Keratinocyte (primary cell): Measurements from ENCODE around the gene PTPRU. TPM values are rescaled to one million over a fixed set of nuclear protein-coding genes. Genes with fewer than 3 reads are reported as not detected.

Experiments used
- DNase-seq: peaks from one replicate; pipeline ENCODE4 v3.0.0-alpha.2; 2011; ENCODE audit warnings: low read depth, missing footprints, low spot score
- FAIRE-seq: peaks from 2 replicates; lab custom pipeline; 2011; peaks lifted over from hg19 to GRCh38; lab: Jason Lieb, UNC
- H2AFZ ChIP-seq: 2 replicates; pipeline ENCODE4 v1.6.0; 2012; ENCODE audit warnings: low read length, control low read depth, inconsistent platforms; ENCODE audit not compliant: control insufficient read depth
- H3K27ac ChIP-seq: 2 replicates; pipeline ENCODE4 v1.5.1; 2011; ENCODE audit warnings: low read length; ENCODE audit not compliant: control insufficient read depth, insufficient read depth
- H3K27me3 ChIP-seq: 3 replicates; pipeline ENCODE4 v1.6.0; 2011; ENCODE audit warnings: low read length; ENCODE audit not compliant: control insufficient read depth, insufficient read depth; ENCODE audit errors: extremely low read depth
- H3K36me3 ChIP-seq, 2 experiments: 2 replicates in 1 of 2; 3 replicates in 1 of 2; pipeline ENCODE4 v1.5.1; 2011; ENCODE audit warnings: low read length in 2 of 2, mild to moderate bottlenecking in 1 of 2; ENCODE audit not compliant: control insufficient read depth in 2 of 2, insufficient read depth in 2 of 2; ENCODE audit errors: extremely low read depth in 1 of 2
- H3K4me1 ChIP-seq: 3 replicates; pipeline ENCODE4 v1.5.1; 2011; ENCODE audit warnings: low read length; ENCODE audit not compliant: control insufficient read depth, insufficient read depth; ENCODE audit errors: extremely low read depth
- H3K4me2 ChIP-seq: 3 replicates; pipeline ENCODE4 v1.6.0; 2011; ENCODE audit warnings: low read depth, low read length; ENCODE audit not compliant: control insufficient read depth, insufficient read depth; ENCODE audit errors: extremely low read depth
- H3K4me3 ChIP-seq, 3 experiments: fragments of 200-600 bp in 1 of 3; sonication (generic) in 1 of 3; 2 replicates in 2 of 3; 3 replicates in 1 of 3; pipeline ENCODE4 v1.5.1; 2011 to 2016; ENCODE audit warnings: low read length in 3 of 3, mild to moderate bottlenecking in 3 of 3, control low read depth in 2 of 3, inconsistent platforms in 1 of 3, low read depth in 1 of 3, mixed read lengths in 1 of 3, mixed run types in 1 of 3, moderate library complexity in 1 of 3; ENCODE audit not compliant: control insufficient read depth in 2 of 3, insufficient read depth in 2 of 3; ENCODE audit errors: extremely low read depth in 1 of 3
- H3K79me2 ChIP-seq: 2 replicates; pipeline ENCODE4 v1.6.0; 2012; ENCODE audit warnings: low read length; ENCODE audit not compliant: control insufficient read depth, insufficient read depth
- H3K9ac ChIP-seq: 3 replicates; pipeline ENCODE4 v1.6.0; 2011; ENCODE audit warnings: low read length; ENCODE audit not compliant: control insufficient read depth, insufficient read depth; ENCODE audit errors: extremely low read depth
- H3K9me1 ChIP-seq: 3 replicates; pipeline ENCODE4 v1.6.0; 2011; ENCODE audit warnings: low read length; ENCODE audit not compliant: control insufficient read depth, insufficient read depth; ENCODE audit errors: extremely low read depth
- H3K9me3 ChIP-seq: 2 replicates; pipeline ENCODE4 v1.5.1; 2012; ENCODE audit warnings: low read depth, low read length; ENCODE audit not compliant: control insufficient read depth
- H4K20me1 ChIP-seq: 3 replicates; pipeline ENCODE4 v1.6.0; 2011; ENCODE audit warnings: low read length; ENCODE audit not compliant: control insufficient read depth, insufficient read depth; ENCODE audit errors: extremely low read depth
- CTCF ChIP-seq, 3 experiments: IDR thresholded peaks in 1 of 3; conservative IDR thresholded peaks in 1 of 3; optimal IDR thresholded peaks in 1 of 3; 2 replicates in 2 of 3; 3 replicates in 1 of 3; pipeline versions ENCODE3 to v1.5.1; 2011; ENCODE audit warnings: low read length in 3 of 3, mild to moderate bottlenecking in 3 of 3, moderate library complexity in 2 of 3, control low read depth in 1 of 3, inconsistent platforms in 1 of 3; ENCODE audit not compliant: insufficient read depth in 2 of 3; ENCODE audit errors: extremely low read depth in 1 of 3
- EZH2 ChIP-seq: IDR thresholded peaks from one replicate; pipeline ENCODE4 v1.6.1; 2012; ENCODE audit warnings: inconsistent platforms, mild to moderate bottlenecking, low read length, moderate library complexity
- dilution Hi-C: fragments of 300-500 bp; cut with MboI; formaldehyde crosslinking; loops from one replicate; pipeline ENCODE4 v1.7.0; 2020; ENCODE audit warnings: low sequenced_read_pairs; ENCODE audit not compliant: extremely low pct_ligation_motif_present
- polyA plus RNA-seq, 5 experiments: library from polyadenylated mRNA; depleted of rRNA in 3 of 5; stranded (reverse) in 3 of 5; stranded (forward) in 1 of 5; unstranded in 1 of 5; fragments of >200 nt; gene quantifications; 1 replicate in 1 of 5; 2 replicates in 3 of 5; 3 replicates in 1 of 5; pipeline versions ENCODE4 v1.2.1 to v1.2.3, GENCODE V29; 2011 to 2012; ENCODE audit warnings: missing spikeins in 2 of 5, low read depth in 1 of 5, low replicate concordance in 1 of 5

The PTPRU gene
- polyA plus RNA-seq, 1 donor (not counting 4 experiments of a cell fraction or from before 2014, with no cell fraction given): 4.3 TPM

GRCh38 chr1:29349871-29350491 lies 113.7 kb downstream of the PTPRU start:
- H3K9me1 ChIP-seq: no peaks in the 10 kb centered on the region
- no peak overlapping the region for H3K27ac ChIP-seq
- H3K36me3 ChIP-seq: no peaks in the 10 kb centered on the region
- H4K20me1 ChIP-seq: no peaks in the 10 kb centered on the region
- H3K9ac ChIP-seq: no peak overlapping the region
- FAIRE-seq (no peak), DNase-seq (no peak)
- H3K79me2 ChIP-seq: no peaks in the 10 kb centered on the region
- no peak overlapping the region for H2AFZ ChIP-seq
- H3K9me3 ChIP-seq: no peaks in the 10 kb centered on the region
- TF ChIP-seq CTCF (optimal IDR thresholded peaks at IDR 0.05 in 1 of 3, IDR thresholded peaks at IDR 0.05 in 1 of 3, conservative IDR thresholded peaks at IDR 0.05 in 1 of 3; ENCODE audit: extremely low read depth in 1 of 3, insufficient read depth in 2 of 3, low read length in 3 of 3) (no peak), EZH2 (no peak)
- H3K27me3 ChIP-seq: peaks cover 7% of the 10 kb centered on the region
- no peak overlapping the region for H3K4me2 ChIP-seq
- H3K4me1 ChIP-seq: peaks cover 8% of the 10 kb centered on the region
- no peak overlapping the region for H3K4me3 ChIP-seq
- dilution Hi-C loops: loop anchor here (25.0 kb wide), 1 partner anchor 113 kb away; the partner anchor contains the start of genes MECR and PTPRU

GRCh38 chr1:29352719-29353420 lies 116.5 kb downstream of the PTPRU start:
- Histone ChIP-seq H3K4me2 (no peak overlapping the region), H3K79me2 (no peaks in the 10 kb centered on the region), H3K9me1 (no peaks in the 10 kb centered on the region), H2AFZ (no peak overlapping the region), H3K27me3 (peaks cover 4% of the 10 kb centered on the region), H3K27ac (no peak overlapping the region), H3K4me3 (no peak overlapping the region), H3K4me1 (peaks cover 8% of the 10 kb centered on the region), H3K9ac (no peak overlapping the region), H4K20me1 (no peaks in the 10 kb centered on the region), H3K9me3 (no peaks in the 10 kb centered on the region), H3K36me3 (no peaks in the 10 kb centered on the region)
- FAIRE-seq: no peak
- dilution Hi-C loops: loop anchor here (25.0 kb wide), 1 partner anchor 116 kb away; the partner anchor contains the start of genes MECR and PTPRU
- no peak for TF ChIP-seq CTCF (optimal IDR thresholded peaks at IDR 0.05 in 1 of 3, IDR thresholded peaks at IDR 0.05 in 1 of 3, conservative IDR thresholded peaks at IDR 0.05 in 1 of 3; ENCODE audit: extremely low read depth in 1 of 3, insufficient read depth in 2 of 3, low read length in 3 of 3)
- no peak for TF ChIP-seq EZH2
- no peak for DNase-seq
